ENCODE data around the gene PUS1.

DNA sequence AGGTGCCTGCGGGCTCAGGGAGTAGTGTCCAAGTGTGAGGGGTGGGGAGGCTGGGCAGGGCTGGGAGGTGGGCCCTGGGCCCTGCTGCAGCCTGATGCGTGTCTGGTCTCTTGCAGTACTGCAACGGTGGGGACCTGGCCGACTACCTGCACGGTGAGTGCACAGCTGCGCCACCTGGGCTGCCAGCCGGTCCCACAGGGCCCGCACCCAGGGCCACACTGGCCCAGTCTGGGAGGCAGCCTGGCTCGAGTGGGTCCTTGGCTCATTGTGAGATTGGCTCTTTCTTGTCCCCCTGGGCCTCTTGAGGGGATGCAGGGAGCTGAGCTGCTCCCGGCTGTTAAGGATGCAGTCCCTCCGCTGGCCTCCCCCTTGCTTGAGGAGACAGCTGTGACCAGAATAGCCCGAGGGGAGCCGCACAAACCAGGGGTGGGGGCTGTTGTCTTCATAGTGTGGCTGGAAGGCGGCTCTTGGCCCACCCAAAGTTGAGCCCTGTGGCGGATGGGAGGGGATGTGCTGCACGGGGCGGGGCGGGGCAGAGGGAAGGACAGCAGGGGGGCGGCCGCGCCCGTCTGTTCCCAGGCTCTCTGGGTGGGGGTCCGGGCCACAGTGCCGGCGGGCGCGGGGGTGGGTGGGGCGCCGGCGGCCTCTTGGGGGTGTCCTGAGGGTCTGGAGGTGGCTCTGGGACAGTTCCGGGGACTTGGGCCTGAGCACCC, 21.5 kb upstream of the PUS1 start:
- TF ChIP-seq CTCF (IDR thresholded peaks at IDR 0.05) (no peak), POLR2A (IDR thresholded peaks at IDR 0.05) (no peak)
